A549 (cell line): ENCODE results near the gene USP13. TPM values are rescaled to one million over a fixed set of nuclear protein-coding genes. Genes with fewer than 3 reads are reported as not detected.

Experiments
- ATAC-seq, 2 experiments: fragments of 200-7000 bp in 1 of 2; fragments of >200 bp in 1 of 2; cut with Nextera tagmentation in 1 of 2; cut with Tn5 transposase in 1 of 2; 3 replicates each; pipeline versions ENCODE4 v1.8.0 to v1.9.1; 2018 to 2020; ENCODE audit warnings: mild to moderate bottlenecking in 1 of 2, moderate library complexity in 1 of 2
- CTCF ChIA-PET: fragments of 300-600 bp; sonication (Branson Sonifier 250); formaldehyde crosslinking; extraction: SDS; loops from one replicate; lab custom pipeline; 2021; ENCODE audit warnings: antibody characterized with exemption, inconsistent platforms; lab: Yijun Ruan, JAX
- POLR2A ChIA-PET: fragments of 350-600 bp; formaldehyde crosslinking; extraction: SDS; loops from one replicate; lab custom pipeline; 2021; ENCODE audit warnings: antibody characterized with exemption, inconsistent platforms; lab: Yijun Ruan, JAX
- DNase-seq, 2 experiments: peaks; one replicate each; pipeline versions ENCODE4 v3.0.0 to v3.0.0-alpha.2; 2011 to 2016; ENCODE audit warnings: low read depth in 1 of 2, low spot score in 1 of 2
- FAIRE-seq: peaks from 2 replicates; lab custom pipeline; 2011; peaks lifted over from hg19 to GRCh38; lab: Jason Lieb, UNC
- H3K27ac ChIP-seq, 2 experiments: fragments of >200 bp; sonication (Bioruptor Twin); formaldehyde crosslinking; 3 replicates each; pipeline ENCODE4 v1.5.1; 2016 to 2017
- H3K4me1 ChIP-seq: fragments of >200 bp; sonication (Bioruptor Twin); formaldehyde crosslinking; 3 replicates; pipeline ENCODE4 v1.6.1; 2016
- H3K4me2 ChIP-seq: fragments of >200 bp; sonication (Bioruptor Twin); formaldehyde crosslinking; 3 replicates; pipeline ENCODE4 v1.6.1; 2016
- H3K4me3 ChIP-seq: fragments of >200 bp; sonication (Bioruptor Twin); formaldehyde crosslinking; 3 replicates; pipeline ENCODE4 v1.5.1; 2016
- H3K9me3 ChIP-seq: fragments of >200 bp; sonication (Bioruptor Twin); formaldehyde crosslinking; 3 replicates; pipeline ENCODE4 v1.6.1; 2016
- CBX8 ChIP-seq: fragments of 200-600 bp; sonication (generic); IDR thresholded peaks from 2 replicates; pipeline ENCODE4 v1.6.1; 2016
- CEBPB ChIP-seq, 2 experiments: fragments of >200 bp in 1 of 2; sonication (Bioruptor Twin) in 1 of 2; formaldehyde crosslinking in 1 of 2; IDR thresholded peaks; 2 replicates each; pipeline ENCODE4 v1.6.1; 2012 to 2016
- EHF ChIP-seq: fragments of 250-450 bp; sonication (Bioruptor Pico); IDR thresholded peaks from 2 replicates; pipeline ENCODE4 v1.5.0; 2020; ENCODE audit warnings: mild to moderate bottlenecking
- ESRRA ChIP-seq: fragments of 150-350 bp; IDR thresholded peaks from 2 replicates; pipeline ENCODE4 v1.6.1; 2014; ENCODE audit warnings: mild to moderate bottlenecking, low read length, borderline replicate concordance
- FOXS1 ChIP-seq: fragments of 250-450 bp; sonication (Bioruptor Pico); IDR thresholded peaks from 2 replicates; pipeline ENCODE4 v1.5.0; 2020; ENCODE audit warnings: mild to moderate bottlenecking, moderate library complexity
- HOXA7 ChIP-seq: fragments of 250-450 bp; sonication (Bioruptor Pico); IDR thresholded peaks from 2 replicates; pipeline ENCODE4 v1.5.0; 2020; ENCODE audit warnings: mild to moderate bottlenecking, moderate library complexity
- JUN ChIP-seq, 2 experiments: fragments of >200 bp; sonication (Bioruptor Twin); formaldehyde crosslinking; IDR thresholded peaks; 2 replicates in 1 of 2; 3 replicates in 1 of 2; pipeline ENCODE4 v1.6.1; 2016 to 2017
- JUNB ChIP-seq: fragments of >200 bp; sonication (Bioruptor Twin); formaldehyde crosslinking; IDR thresholded peaks from 2 replicates; pipeline ENCODE4 v1.6.1; 2016
- MAFK ChIP-seq: fragments of 450-650 bp; IDR thresholded peaks from 2 replicates; pipeline ENCODE4 v1.6.1; 2014; ENCODE audit not compliant: partially characterized antibody
- MYC ChIP-seq: IDR thresholded peaks from 2 replicates; pipeline ENCODE4 v1.6.1; 2012; ENCODE audit warnings: mild to moderate bottlenecking, inconsistent platforms, low read length, improper control_type of control experiment, borderline replicate concordance
- NFE2L2 ChIP-seq: fragments of 150-350 bp; conservative IDR thresholded peaks from 2 replicates; pipeline ENCODE4 v1.6.1; 2014; ENCODE audit warnings: low read length
- POLR2AphosphoS2 ChIP-seq: conservative IDR thresholded peaks from 2 replicates; pipeline ENCODE4 v1.6.1; 2012; ENCODE audit warnings: low read length, improper control_type of control experiment, inconsistent platforms
- RCOR1 ChIP-seq: fragments of 150-350 bp; IDR thresholded peaks from 2 replicates; pipeline ENCODE4 v1.6.1; 2014; ENCODE audit warnings: antibody characterized with exemption, low read length, low read depth
- RNF2 ChIP-seq: fragments of 200-600 bp; sonication (generic); IDR thresholded peaks from 2 replicates; pipeline ENCODE4 v1.6.1; 2016; ENCODE audit warnings: low read depth, mild to moderate bottlenecking, antibody characterized with exemption, moderate library complexity, borderline replicate concordance
- TFCP2L1 ChIP-seq: fragments of 250-450 bp; sonication (Bioruptor Pico); IDR thresholded peaks from 2 replicates; pipeline ENCODE4 v1.5.0; 2021; ENCODE audit warnings: mild to moderate bottlenecking
- TP53 ChIP-seq: fragments of 250-450 bp; sonication (Bioruptor Pico); IDR thresholded peaks from 2 replicates; pipeline ENCODE4 v1.5.0; 2021; ENCODE audit warnings: mild to moderate bottlenecking, moderate library complexity
- ZSCAN20 ChIP-seq: fragments of 250-450 bp; sonication (Bioruptor Pico); IDR thresholded peaks from 2 replicates; pipeline ENCODE4 v1.8.0; 2022; ENCODE audit warnings: mild to moderate bottlenecking, moderate library complexity
- WGBS: methylation state at CpG from one replicate; pipeline ENCODE4 v1.1.6; 2017; ENCODE audit errors: missing lambda C conversion rate; 5-methylcytosine and 5-hydroxymethylcytosine counted together
- polyA plus RNA-seq, 4 experiments: library from polyadenylated mRNA; depleted of rRNA in 3 of 4; stranded (reverse); fragments of >200 nt; fragmentation: RNase III in 1 of 4; extraction: RNeasy Plus Mini Kit Qiagen cat#74134 plus additional on column Dnase treatment in 1 of 4; gene quantifications; 2 replicates in 3 of 4; 3 replicates in 1 of 4; pipeline ENCODE4 v1.2.3, GENCODE V29; 2011 to 2017
- TF ChIP-seq, protein P1 (sequence below): fragments of 200-600 bp; sonication (generic); IDR thresholded peaks from 2 replicates; pipeline ENCODE4 v1.6.1; 2016; ENCODE audit warnings: antibody characterized with exemption, mild to moderate bottlenecking, moderate library complexity
- TF ChIP-seq, protein P2 (sequence below): fragments of 250-450 bp; sonication (Bioruptor Pico); IDR thresholded peaks from 2 replicates; pipeline ENCODE4 v1.5.0; 2021; ENCODE audit warnings: mild to moderate bottlenecking, moderate library complexity, borderline replicate concordance
- TF ChIP-seq, protein P3 (sequence below): fragments of >200 bp; sonication (Bioruptor Twin); formaldehyde crosslinking; IDR thresholded peaks from 3 replicates; pipeline ENCODE4 v1.5.1; 2016
- TF ChIP-seq, protein P4 (sequence below): fragments of >200 bp; sonication (Bioruptor Twin); formaldehyde crosslinking; IDR thresholded peaks from 3 replicates; pipeline ENCODE4 v1.6.1; 2016

The USP13 gene
- polyA plus RNA-seq, 2 of the 4 experiments (the other 2 are of a cell fraction), result 7.5 to 10.2 TPM

DNA sequence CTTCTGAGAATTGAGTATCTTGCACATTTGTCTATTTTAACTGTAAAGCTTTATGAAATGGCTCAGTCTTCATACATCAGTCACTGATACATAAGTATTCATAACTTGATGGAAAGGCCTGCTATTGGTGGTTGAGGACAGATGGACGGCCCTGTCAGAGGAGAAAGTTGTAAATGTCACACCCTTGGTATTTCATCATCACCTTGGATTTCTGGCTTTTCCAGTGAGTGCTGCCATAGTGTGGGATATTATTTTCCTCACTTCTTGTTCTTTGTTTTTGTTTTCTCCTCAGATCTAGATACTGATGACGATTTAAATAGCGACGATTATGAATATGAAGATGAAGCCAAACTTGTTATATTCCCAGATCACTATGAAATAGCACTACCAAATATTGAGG lies 47.9 kb downstream of the USP13 start (continued):
- TF ChIP-seq, protein P1, sequence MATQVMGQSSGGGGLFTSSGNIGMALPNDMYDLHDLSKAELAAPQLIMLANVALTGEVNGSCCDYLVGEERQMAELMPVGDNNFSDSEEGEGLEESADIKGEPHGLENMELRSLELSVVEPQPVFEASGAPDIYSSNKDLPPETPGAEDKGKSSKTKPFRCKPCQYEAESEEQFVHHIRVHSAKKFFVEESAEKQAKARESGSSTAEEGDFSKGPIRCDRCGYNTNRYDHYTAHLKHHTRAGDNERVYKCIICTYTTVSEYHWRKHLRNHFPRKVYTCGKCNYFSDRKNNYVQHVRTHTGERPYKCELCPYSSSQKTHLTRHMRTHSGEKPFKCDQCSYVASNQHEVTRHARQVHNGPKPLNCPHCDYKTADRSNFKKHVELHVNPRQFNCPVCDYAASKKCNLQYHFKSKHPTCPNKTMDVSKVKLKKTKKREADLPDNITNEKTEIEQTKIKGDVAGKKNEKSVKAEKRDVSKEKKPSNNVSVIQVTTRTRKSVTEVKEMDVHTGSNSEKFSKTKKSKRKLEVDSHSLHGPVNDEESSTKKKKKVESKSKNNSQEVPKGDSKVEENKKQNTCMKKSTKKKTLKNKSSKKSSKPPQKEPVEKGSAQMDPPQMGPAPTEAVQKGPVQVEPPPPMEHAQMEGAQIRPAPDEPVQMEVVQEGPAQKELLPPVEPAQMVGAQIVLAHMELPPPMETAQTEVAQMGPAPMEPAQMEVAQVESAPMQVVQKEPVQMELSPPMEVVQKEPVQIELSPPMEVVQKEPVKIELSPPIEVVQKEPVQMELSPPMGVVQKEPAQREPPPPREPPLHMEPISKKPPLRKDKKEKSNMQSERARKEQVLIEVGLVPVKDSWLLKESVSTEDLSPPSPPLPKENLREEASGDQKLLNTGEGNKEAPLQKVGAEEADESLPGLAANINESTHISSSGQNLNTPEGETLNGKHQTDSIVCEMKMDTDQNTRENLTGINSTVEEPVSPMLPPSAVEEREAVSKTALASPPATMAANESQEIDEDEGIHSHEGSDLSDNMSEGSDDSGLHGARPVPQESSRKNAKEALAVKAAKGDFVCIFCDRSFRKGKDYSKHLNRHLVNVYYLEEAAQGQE, result no peak
- no peak for TF ChIP-seq ESRRA
- TF ChIP-seq ZSCAN20 (CRISPR knock-in tag), result no peak
- TF ChIP-seq CBX8, result no peak
- TF ChIP-seq NFE2L2, result no peak
- TF ChIP-seq RCOR1, result no peak
- TF ChIP-seq HOXA7 (CRISPR knock-in tag), result no peak
- TF ChIP-seq, protein P2, sequence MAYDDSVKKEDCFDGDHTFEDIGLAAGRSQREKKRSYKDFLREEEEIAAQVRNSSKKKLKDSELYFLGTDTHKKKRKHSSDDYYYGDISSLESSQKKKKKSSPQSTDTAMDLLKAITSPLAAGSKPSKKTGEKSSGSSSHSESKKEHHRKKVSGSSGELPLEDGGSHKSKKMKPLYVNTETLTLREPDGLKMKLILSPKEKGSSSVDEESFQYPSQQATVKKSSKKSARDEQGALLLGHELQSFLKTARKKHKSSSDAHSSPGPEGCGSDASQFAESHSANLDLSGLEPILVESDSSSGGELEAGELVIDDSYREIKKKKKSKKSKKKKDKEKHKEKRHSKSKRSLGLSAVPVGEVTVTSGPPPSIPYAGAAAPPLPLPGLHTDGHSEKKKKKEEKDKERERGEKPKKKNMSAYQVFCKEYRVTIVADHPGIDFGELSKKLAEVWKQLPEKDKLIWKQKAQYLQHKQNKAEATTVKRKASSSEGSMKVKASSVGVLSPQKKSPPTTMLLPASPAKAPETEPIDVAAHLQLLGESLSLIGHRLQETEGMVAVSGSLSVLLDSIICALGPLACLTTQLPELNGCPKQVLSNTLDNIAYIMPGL (CRISPR knock-in tag), result no peak
- TF ChIP-seq MAFK, result no peak
- TF ChIP-seq CEBPB (IDR thresholded peaks at IDR 0.05), result no peak

DNA sequence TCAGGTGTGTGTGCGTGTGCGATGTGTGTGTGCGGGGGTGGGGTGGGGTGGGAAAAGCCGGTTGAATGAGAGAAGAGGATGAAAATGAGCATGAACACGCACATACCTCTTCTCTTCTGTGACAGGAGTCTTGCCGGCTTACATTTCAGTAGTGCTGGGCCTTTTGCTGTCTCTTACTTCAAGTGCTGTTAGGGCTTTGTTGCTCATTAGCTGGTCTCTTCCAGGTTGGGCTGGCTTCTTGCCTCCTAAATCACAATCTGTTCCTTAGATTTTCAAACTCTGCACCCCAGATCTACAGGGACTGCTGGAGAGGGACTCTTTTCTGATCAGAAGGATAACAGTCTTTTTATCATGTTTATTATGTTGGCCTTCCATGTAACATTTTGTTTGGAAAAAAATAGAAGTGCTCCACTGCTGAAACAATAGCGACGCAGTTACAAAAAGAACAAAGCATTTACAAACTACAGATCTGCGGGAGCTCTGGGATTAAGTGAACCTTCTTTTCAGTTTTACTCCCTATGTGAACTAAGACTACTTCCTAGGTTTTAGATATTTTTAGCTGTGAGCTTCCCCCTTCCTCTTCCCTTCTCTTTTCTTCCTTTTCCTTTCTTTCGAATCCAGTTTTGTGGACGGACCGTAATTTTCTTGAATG lies 48.5 kb downstream of the USP13 start:
- 95% methylated on average over 12 of the region's 12 CpGs for WGBS
- CTCF ChIA-PET, result no interaction called here

More for the DNA sequence above, 48.5 kb downstream of the USP13 start:
- Histone ChIP-seq H3K4me2 (no peak overlapping the region), H3K27ac (no peak overlapping the region), H3K4me3 (no peak overlapping the region), H3K4me1 (no peaks in the 10 kb centered on the region), H3K9me3 (no peaks in the 10 kb centered on the region)
- POLR2A ChIA-PET, result no interaction called here
- no peak for TF ChIP-seq JUNB
- no peak for TF ChIP-seq POLR2AphosphoS2
- TF ChIP-seq EHF (CRISPR knock-in tag), result no peak
- TF ChIP-seq TP53 (CRISPR knock-in tag), result no peak
- TF ChIP-seq, protein P3, sequence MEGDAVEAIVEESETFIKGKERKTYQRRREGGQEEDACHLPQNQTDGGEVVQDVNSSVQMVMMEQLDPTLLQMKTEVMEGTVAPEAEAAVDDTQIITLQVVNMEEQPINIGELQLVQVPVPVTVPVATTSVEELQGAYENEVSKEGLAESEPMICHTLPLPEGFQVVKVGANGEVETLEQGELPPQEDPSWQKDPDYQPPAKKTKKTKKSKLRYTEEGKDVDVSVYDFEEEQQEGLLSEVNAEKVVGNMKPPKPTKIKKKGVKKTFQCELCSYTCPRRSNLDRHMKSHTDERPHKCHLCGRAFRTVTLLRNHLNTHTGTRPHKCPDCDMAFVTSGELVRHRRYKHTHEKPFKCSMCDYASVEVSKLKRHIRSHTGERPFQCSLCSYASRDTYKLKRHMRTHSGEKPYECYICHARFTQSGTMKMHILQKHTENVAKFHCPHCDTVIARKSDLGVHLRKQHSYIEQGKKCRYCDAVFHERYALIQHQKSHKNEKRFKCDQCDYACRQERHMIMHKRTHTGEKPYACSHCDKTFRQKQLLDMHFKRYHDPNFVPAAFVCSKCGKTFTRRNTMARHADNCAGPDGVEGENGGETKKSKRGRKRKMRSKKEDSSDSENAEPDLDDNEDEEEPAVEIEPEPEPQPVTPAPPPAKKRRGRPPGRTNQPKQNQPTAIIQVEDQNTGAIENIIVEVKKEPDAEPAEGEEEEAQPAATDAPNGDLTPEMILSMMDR, result no peak
- TF ChIP-seq RNF2, result no peak
- TF ChIP-seq JUN (IDR thresholded peaks at IDR 0.05), result no peak
- no peak for TF ChIP-seq TFCP2L1
- no peak for TF ChIP-seq MYC
- TF ChIP-seq FOXS1 (CRISPR knock-in tag), result no peak
- TF ChIP-seq, protein P4, sequence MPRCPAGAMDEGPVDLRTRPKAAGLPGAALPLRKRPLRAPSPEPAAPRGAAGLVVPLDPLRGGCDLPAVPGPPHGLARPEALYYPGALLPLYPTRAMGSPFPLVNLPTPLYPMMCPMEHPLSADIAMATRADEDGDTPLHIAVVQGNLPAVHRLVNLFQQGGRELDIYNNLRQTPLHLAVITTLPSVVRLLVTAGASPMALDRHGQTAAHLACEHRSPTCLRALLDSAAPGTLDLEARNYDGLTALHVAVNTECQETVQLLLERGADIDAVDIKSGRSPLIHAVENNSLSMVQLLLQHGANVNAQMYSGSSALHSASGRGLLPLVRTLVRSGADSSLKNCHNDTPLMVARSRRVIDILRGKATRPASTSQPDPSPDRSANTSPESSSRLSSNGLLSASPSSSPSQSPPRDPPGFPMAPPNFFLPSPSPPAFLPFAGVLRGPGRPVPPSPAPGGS, result no peak
- FAIRE-seq, result no peak
- no peak for ATAC-seq
- no peak for DNase-seq
